ENCODE measurements around the gene CHD9.

GRCh38 chr16:53176434-53176833 is 121.6 kb downstream of the CHD9 start:
- TF ChIP-seq CTCF (IDR thresholded peaks at IDR 0.05) (no peak), POLR2AphosphoS5 (IDR thresholded peaks at IDR 0.05) (no peak), POLR2A (IDR thresholded peaks at IDR 0.05; ENCODE audit: low read depth) (no peak)
